Dedifferentiated amniotic fluid mesenchymal stem cell (primary cell): Measurements from ENCODE around the gene PRPS1.
"Not testable (repeated sequence)": the region's sequence is repeated elsewhere in the genome, so short reads cannot be mapped to it uniquely, and the experiment has no call there.

Experiments
- DNase-seq: peaks from one replicate; pipeline ENCODE4 v3.0.0-alpha.2; 2016; ENCODE audit errors: extremely low spot score

The PRPS1 gene

GRCh38 chrX:107627838-107628661, at the start of gene PRPS1:
Gene PRPS1, plus strand, starts transcription at chrX:107628510. Its CDS starts 119 bp downstream, at chrX:107628629.
- peak; percentile 71 for DNase-seq

- DNase-seq, result no peak
These were observed 48.4 kb upstream of the PRPS1 start for GRCh38 chrX:107579956-107580355.

- no peak for DNase-seq
These were observed 46.4 kb upstream of the PRPS1 start for GRCh38 chrX:107581923-107582322.

GRCh38 chrX:107589243-107589642, 39.1 kb upstream of the PRPS1 start:
- DNase-seq, result no peak

GRCh38 chrX:107596651-107597050, 31.7 kb upstream of the PRPS1 start:
- no peak for DNase-seq

- DNase-seq, result no peak
These were observed 31.0 kb upstream of the PRPS1 start for GRCh38 chrX:107597264-107597663.

GRCh38 chrX:107597791-107598190, 30.5 kb upstream of the PRPS1 start:
- no peak for DNase-seq

GRCh38 chrX:107599450-107599861, 28.9 kb upstream of the PRPS1 start:
- DNase-seq, result no peak

GRCh38 chrX:107600366-107600765, 27.9 kb upstream of the PRPS1 start:
- no peak for DNase-seq

GRCh38 chrX:107601326-107601725, 27.0 kb upstream of the PRPS1 start:
- no peak for DNase-seq

GRCh38 chrX:107601759-107602158, 26.6 kb upstream of the PRPS1 start:
- no peak for DNase-seq

GRCh38 chrX:107602694-107603239, 25.5 kb upstream of the PRPS1 start:
- no peak for DNase-seq

- DNase-seq, result no peak
These were observed 24.7 kb upstream of the PRPS1 start for GRCh38 chrX:107603429-107604159.

- not testable (repeated sequence) for DNase-seq
These were observed 19.2 kb upstream of the PRPS1 start for GRCh38 chrX:107609061-107609460.

GRCh38 chrX:107610667-107611066, 17.6 kb upstream of the PRPS1 start:
- no peak for DNase-seq

GRCh38 chrX:107619885-107620322, 8.4 kb upstream of the PRPS1 start:
- DNase-seq, result no peak

- DNase-seq, result no peak
These were observed 3.4 kb upstream of the PRPS1 start for GRCh38 chrX:107624893-107625292.

GRCh38 chrX:107625739-107626138, 2.6 kb upstream of the PRPS1 start:
- no peak for DNase-seq

- DNase-seq, result no peak
These were observed 1.8 kb upstream of the PRPS1 start for GRCh38 chrX:107626481-107626880.

GRCh38 chrX:107626916-107627315, 1.4 kb upstream of the PRPS1 start:
- DNase-seq, result no peak

GRCh38 chrX:107628662-107629539, 591 bp downstream of the PRPS1 start:
- DNase-seq, result no peak

- no peak for DNase-seq
These were observed 1.2 kb downstream of the PRPS1 start for GRCh38 chrX:107629540-107629909.
